HEK293T (cell line): Measurements from ENCODE around the gene LMAN1.

Experiments
- CTCF ChIA-PET: fragments of 350-600 bp; formaldehyde crosslinking; extraction: SDS; loops from one replicate; lab custom pipeline; 2021; ENCODE audit warnings: antibody characterized with exemption, inconsistent platforms; lab: Yijun Ruan, JAX
- POLR2A ChIA-PET: fragments of 350-600 bp; formaldehyde crosslinking; extraction: SDS; loops from one replicate; lab custom pipeline; 2020; ENCODE audit warnings: antibody characterized with exemption, inconsistent platforms; lab: Yijun Ruan, JAX
- DNase-seq: peaks from one replicate; pipeline ENCODE4 v3.0.0; 2012; ENCODE audit warnings: mixed read lengths; ENCODE audit errors: extremely low spot score
- ARNT ChIP-seq: fragments of 450-650 bp; IDR thresholded peaks from 2 replicates; pipeline ENCODE4 v1.6.1; 2017; ENCODE audit warnings: mild to moderate bottlenecking
- BHLHE40 ChIP-seq: fragments of 450-650 bp; IDR thresholded peaks from 2 replicates; pipeline ENCODE4 v1.6.1; 2016; ENCODE audit warnings: mild to moderate bottlenecking, moderate library complexity, borderline replicate concordance
- CTBP1 ChIP-seq: fragments of 450-650 bp; IDR thresholded peaks from 2 replicates; pipeline ENCODE4 v1.6.1; 2016; ENCODE audit warnings: borderline replicate concordance
- ELF4 ChIP-seq: fragments of 450-650 bp; IDR thresholded peaks from 2 replicates; pipeline ENCODE4 v1.6.1; 2017; ENCODE audit warnings: antibody characterized with exemption
- FOXA1 ChIP-seq: fragments of 450-650 bp; IDR thresholded peaks from 2 replicates; pipeline ENCODE4 v1.6.1; 2016; ENCODE audit warnings: mild to moderate bottlenecking
- FOXK2 ChIP-seq: fragments of 450-650 bp; IDR thresholded peaks from 2 replicates; pipeline ENCODE4 v1.6.1; 2016; ENCODE audit warnings: mild to moderate bottlenecking
- FOXM1 ChIP-seq: fragments of 450-650 bp; IDR thresholded peaks from 2 replicates; pipeline ENCODE4 v1.6.1; 2017; ENCODE audit warnings: mild to moderate bottlenecking, borderline replicate concordance
- HDGF ChIP-seq: fragments of 450-650 bp; IDR thresholded peaks from 2 replicates; pipeline ENCODE4 v1.6.1; 2017; ENCODE audit warnings: antibody characterized with exemption, borderline replicate concordance
- L3MBTL2 ChIP-seq: fragments of 450-650 bp; conservative IDR thresholded peaks from 2 replicates; pipeline ENCODE4 v1.6.1; 2016; ENCODE audit warnings: mild to moderate bottlenecking
- LEF1 ChIP-seq: fragments of 450-650 bp; IDR thresholded peaks from 2 replicates; pipeline ENCODE4 v1.6.1; 2017; ENCODE audit warnings: mild to moderate bottlenecking, borderline replicate concordance
- NFRKB ChIP-seq: fragments of 450-650 bp; IDR thresholded peaks from 2 replicates; pipeline ENCODE4 v1.6.1; 2016; ENCODE audit warnings: mild to moderate bottlenecking, moderate library complexity
- SP1 ChIP-seq: fragments of 450-650 bp; IDR thresholded peaks from 2 replicates; pipeline ENCODE4 v1.6.1; 2017
- SUZ12 ChIP-seq: fragments of 450-650 bp; IDR thresholded peaks from 2 replicates; pipeline ENCODE4 v1.6.1; 2016; ENCODE audit warnings: mild to moderate bottlenecking
- TARDBP ChIP-seq: fragments of 450-650 bp; IDR thresholded peaks from 2 replicates; pipeline ENCODE4 v1.6.1; 2016
- ZNF384 ChIP-seq: fragments of 450-650 bp; IDR thresholded peaks from 2 replicates; pipeline ENCODE4 v1.6.1; 2016
- TF ChIP-seq, protein P1 (sequence below): fragments of 450-650 bp; IDR thresholded peaks from 2 replicates; pipeline ENCODE4 v1.6.1; 2016

The LMAN1 gene

DNA sequence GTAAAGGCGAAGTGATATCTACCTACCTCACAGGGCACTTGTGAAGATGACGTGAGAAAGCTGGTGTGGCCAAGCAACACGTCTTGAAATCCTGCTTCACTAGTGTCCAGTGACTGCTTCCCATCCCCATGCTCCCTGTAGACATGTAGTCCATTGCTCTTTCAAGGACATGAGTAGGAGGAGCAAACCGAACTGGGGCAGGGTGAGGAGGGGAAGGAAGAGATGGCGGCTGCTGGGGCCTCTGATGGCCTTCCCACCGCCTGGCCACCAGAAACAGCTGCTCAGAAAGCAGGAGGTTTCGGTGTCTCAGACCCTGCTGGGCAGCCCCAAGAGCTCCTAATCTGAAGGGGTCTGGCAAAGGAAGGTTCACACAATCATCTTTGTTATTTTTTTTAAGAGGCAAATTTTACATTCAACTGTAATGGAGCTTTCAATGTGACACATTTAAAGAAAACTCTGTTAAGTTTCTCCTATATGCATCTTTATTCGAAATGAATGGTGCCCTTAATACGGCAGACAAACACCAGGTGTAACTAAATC lies 55.3 kb downstream of the LMAN1 start:
- ChIA-PET POLR2A (no interaction called here), CTCF (interaction anchor here (2.6 kb wide), 1 partner anchor 99 kb away, joined by 14 read pairs; no protein-coding TSS in a partner anchor)
- TF ChIP-seq SUZ12 (no peak), HDGF (no peak), SP1 (no peak), CTBP1 (no peak), LEF1 (no peak), FOXA1 (no peak), NFRKB (no peak), ZNF384 (no peak), ARNT (no peak), FOXM1 (no peak), TARDBP (no peak), BHLHE40 (no peak), L3MBTL2 (no peak), ELF4 (no peak), FOXK2 (no peak)
- TF ChIP-seq, protein P1, sequence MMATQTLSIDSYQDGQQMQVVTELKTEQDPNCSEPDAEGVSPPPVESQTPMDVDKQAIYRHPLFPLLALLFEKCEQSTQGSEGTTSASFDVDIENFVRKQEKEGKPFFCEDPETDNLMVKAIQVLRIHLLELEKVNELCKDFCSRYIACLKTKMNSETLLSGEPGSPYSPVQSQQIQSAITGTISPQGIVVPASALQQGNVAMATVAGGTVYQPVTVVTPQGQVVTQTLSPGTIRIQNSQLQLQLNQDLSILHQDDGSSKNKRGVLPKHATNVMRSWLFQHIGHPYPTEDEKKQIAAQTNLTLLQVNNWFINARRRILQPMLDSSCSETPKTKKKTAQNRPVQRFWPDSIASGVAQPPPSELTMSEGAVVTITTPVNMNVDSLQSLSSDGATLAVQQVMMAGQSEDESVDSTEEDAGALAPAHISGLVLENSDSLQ = no peak
- DNase-seq = no peak

DNA sequence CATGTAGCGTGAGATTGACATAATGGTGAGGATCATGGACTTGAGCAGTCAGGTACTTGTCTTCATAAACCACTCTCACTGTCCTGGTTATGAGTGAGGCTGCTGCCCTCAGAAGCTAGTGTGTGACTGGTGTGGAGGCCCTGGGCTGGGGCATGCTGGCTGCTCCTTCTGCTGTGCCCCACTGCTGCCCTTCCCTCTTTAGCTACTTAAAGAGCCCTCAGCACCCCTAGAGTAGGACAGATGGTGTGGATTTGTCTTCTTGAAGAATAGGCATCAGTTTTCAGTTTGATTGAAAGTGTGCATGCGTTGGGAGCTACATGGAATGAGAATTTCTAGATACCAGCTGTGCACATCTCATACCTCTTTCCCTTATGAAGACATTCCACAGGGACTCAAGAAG lies 56.1 kb downstream of the LMAN1 start:
- CTCF ChIA-PET = interaction anchor here (2.6 kb wide), 1 partner anchor 99 kb away, joined by 14 read pairs; no protein-coding TSS in a partner anchor
- no peak for DNase-seq

DNA sequence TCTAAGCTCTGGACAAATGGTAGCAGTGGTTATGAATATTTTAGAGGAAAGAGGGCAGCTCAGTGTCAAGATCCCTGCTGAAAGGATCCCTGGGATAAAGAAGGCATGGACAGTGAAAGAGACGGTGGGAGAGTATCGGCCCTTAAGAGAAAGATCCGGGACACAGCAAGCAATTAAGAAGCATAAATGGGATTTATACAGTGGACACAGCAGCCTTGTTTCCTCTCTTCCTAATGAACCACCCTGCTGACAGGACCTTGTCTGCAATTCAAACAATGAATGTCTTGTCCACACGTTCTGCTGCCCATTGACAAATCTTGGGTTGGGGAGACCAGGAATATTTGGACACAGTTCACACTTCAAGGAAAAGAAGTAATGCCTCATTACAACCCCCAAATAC lies 57.1 kb downstream of the LMAN1 start:
- no peak for DNase-seq
- POLR2A ChIA-PET = no interaction called here
- CTCF ChIA-PET = interaction anchor here (2.6 kb wide), 1 partner anchor 100 kb away, joined by 14 read pairs; no protein-coding TSS in a partner anchor
- TF ChIP-seq ELF4 (no peak), BHLHE40 (no peak), HDGF (no peak), NFRKB (no peak), SUZ12 (no peak), FOXK2 (no peak), TARDBP (no peak), ARNT (no peak), FOXM1 (no peak), L3MBTL2 (no peak), CTBP1 (no peak), SP1 (no peak), LEF1 (no peak), FOXA1 (no peak), ZNF384 (no peak)
- TF ChIP-seq, protein P1 = no peak

More for the DNA sequence above, 56.1 kb downstream of the LMAN1 start:
- TF ChIP-seq BHLHE40 = no peak
- TF ChIP-seq HDGF = no peak
- TF ChIP-seq LEF1 = no peak
- TF ChIP-seq ARNT = no peak
- no peak for TF ChIP-seq SUZ12
- TF ChIP-seq L3MBTL2 = no peak
- no peak for TF ChIP-seq FOXM1
- TF ChIP-seq FOXA1 = no peak
- TF ChIP-seq TARDBP = no peak
- no peak for TF ChIP-seq ELF4
- TF ChIP-seq NFRKB = no peak
- no peak for TF ChIP-seq SP1
- TF ChIP-seq, protein P1 = no peak
- no peak for TF ChIP-seq FOXK2
- POLR2A ChIA-PET = no interaction called here

DNA sequence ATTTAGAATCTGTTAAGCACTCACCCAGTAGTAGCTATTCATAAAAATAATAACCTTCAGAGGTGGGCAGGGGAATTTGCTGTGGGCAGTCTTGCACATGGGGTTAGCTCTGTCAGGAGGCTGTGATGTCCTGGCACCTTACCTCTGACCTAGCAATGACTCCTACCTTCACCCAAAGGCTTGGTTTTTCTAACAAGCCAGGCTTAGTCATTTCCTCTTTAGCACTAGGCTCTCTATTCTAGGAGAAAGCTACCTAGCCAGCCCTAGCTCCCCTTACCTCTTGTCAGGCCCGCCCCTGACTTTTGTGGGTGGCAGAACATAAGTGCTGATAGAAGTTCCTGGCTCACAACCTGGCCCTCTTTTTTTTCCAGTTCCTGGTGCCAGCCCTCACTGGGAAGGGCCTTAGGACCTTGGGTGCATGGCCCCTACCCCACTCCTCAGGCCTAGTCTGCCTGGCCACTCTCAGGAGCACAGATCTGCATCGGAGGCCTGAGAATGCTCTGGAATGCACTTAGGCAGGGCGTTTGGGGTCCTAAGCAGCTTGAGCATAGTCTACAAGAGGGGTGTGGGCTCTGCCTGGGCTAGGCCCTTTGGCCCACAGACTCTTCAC lies 58.3 kb downstream of the LMAN1 start:
- TF ChIP-seq SUZ12 (no peak), SP1 (no peak), FOXA1 (no peak), ELF4 (no peak), FOXK2 (no peak), CTBP1 (no peak), ARNT (no peak)
- TF ChIP-seq, protein P1 = no peak
- ChIA-PET POLR2A (no interaction called here), CTCF (interaction anchor here (0.6 to 0.8 kb wide), 2 partner anchors 30 to 181 kb away, joined by 3 to 4 read pairs; no protein-coding TSS in a partner anchor)
- no peak for DNase-seq

DNA sequence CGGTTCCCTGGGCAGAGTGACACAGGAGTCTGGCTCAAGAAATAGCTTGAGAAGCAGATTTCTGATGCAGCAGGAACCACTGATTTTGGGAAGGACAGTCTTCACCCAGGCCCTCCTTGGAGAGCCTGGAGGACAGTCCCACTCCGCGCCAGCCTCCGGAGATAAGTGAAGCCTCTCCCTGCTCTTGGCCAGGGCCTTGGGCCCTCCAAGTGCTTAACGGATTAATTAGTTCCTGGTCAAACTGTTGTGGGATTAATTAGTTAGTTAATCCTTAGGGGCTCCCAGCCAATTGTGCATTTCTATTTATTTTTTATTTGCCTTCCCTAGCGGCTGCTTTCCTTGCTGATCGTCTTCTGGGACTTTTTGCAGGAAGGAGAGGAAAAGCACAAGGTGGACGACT lies 60.2 kb downstream of the LMAN1 start:
- CTCF ChIA-PET = interaction anchor here (1.8 kb wide), 1 partner anchor 104 kb away, joined by 4 read pairs; no protein-coding TSS in a partner anchor
- TF ChIP-seq FOXM1 (no peak), FOXK2 (no peak), LEF1 (no peak), ARNT (no peak), CTBP1 (no peak), L3MBTL2 (no peak), SUZ12 (no peak)
- POLR2A ChIA-PET = no interaction called here
- no peak for DNase-seq
